ENCODE data around the gene EP400. TPM values are rescaled to one million over a fixed set of nuclear protein-coding genes. Genes with fewer than 3 reads are reported as not detected.

EP400 gene
- total and polyA plus RNA-seq, 2 donors (not counting 1 experiment from before 2014, with no cell fraction given), result 3.4 to 12.4 TPM

DNA sequence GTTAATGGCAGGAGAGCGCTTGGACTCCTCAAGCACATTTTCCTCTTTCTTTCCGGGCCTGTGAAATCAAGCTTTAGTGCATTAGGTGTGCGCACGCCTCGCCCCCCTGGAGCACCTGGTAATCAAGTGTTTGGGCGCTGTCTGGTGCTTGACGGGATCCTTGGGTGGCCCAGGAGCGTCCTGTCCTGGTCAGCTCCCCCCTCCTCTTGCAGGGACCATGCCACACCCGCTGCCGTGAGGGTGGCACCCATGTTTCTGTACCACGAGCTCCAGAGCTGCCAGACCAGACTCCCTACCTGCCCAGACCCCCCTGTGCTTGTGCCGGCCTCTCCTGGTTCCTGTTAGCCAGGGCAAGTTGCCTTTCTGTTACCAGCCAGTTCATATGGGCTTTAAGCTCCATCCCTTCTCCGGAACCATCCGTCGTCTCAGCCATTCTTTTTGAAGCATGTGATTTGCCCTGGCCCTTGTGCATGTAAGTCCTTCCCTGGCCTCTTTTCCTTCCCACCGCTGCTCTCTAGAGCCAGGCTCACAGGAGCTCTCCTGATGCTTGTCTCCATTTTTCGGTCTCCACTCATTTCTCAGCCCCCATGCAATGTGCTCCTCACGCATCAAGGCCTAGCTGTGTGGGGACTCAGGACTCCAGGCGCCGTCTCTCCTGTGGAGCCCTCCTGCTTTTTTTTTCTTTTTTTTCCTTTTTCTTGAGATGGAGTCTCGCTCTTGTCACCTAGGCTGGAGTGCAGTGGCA lies 66.1 kb downstream of the EP400 start:
- H4K20me1 ChIP-seq (ENCODE audit: control insufficient read depth, extremely low read depth, insufficient read depth, low read length), result no peaks in the 10 kb centered on the region
- H3K9me3 ChIP-seq (ENCODE audit: control insufficient read depth, insufficient read depth, low read depth, low read length), result no peaks in the 10 kb centered on the region
- H3K9ac ChIP-seq (ENCODE audit: insufficient read depth, low read length), result no peak overlapping the region
- no peak overlapping the region for H2AFZ ChIP-seq (ENCODE audit: low read length)
- peaks cover 19% of the 10 kb centered on the region for H3K36me3 ChIP-seq (ENCODE audit: control insufficient read depth, insufficient read depth, low read length)
- no peak for DNase-seq (ENCODE audit: low read depth in 2 of 2)
- no peak overlapping the region for H3K27ac ChIP-seq (ENCODE audit: insufficient read depth, low read length)
- no peak overlapping the region for H3K4me3 ChIP-seq (replicated peaks in 1 of 4; ENCODE audit: control extremely low read depth in 1 of 4, insufficient read depth in 1 of 4, low read depth in 3 of 4, low read length in 4 of 4)
- TF ChIP-seq, protein P1, sequence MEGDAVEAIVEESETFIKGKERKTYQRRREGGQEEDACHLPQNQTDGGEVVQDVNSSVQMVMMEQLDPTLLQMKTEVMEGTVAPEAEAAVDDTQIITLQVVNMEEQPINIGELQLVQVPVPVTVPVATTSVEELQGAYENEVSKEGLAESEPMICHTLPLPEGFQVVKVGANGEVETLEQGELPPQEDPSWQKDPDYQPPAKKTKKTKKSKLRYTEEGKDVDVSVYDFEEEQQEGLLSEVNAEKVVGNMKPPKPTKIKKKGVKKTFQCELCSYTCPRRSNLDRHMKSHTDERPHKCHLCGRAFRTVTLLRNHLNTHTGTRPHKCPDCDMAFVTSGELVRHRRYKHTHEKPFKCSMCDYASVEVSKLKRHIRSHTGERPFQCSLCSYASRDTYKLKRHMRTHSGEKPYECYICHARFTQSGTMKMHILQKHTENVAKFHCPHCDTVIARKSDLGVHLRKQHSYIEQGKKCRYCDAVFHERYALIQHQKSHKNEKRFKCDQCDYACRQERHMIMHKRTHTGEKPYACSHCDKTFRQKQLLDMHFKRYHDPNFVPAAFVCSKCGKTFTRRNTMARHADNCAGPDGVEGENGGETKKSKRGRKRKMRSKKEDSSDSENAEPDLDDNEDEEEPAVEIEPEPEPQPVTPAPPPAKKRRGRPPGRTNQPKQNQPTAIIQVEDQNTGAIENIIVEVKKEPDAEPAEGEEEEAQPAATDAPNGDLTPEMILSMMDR (conservative IDR thresholded peaks at IDR 0.05 in 1 of 2, IDR thresholded peaks at IDR 0.05 in 1 of 2; ENCODE audit: low read depth in 1 of 2, low read length in 2 of 2), result no peak
- TF ChIP-seq EZH2 (IDR thresholded peaks at IDR 0.05; ENCODE audit: low read length, missing control alignments), result no peak
- H3K4me2 ChIP-seq (ENCODE audit: extremely low read depth, insufficient read depth, low read length), result no peak overlapping the region
- H3K79me2 ChIP-seq (ENCODE audit: control insufficient read depth, insufficient read depth, low read length), result no peaks in the 10 kb centered on the region
- no peaks in the 10 kb centered on the region for H3K27me3 ChIP-seq (ENCODE audit: control insufficient read depth, insufficient read depth, low read length)
- H3K4me1 ChIP-seq (ENCODE audit: control insufficient read depth, extremely low read depth, insufficient read depth, low read length), result no peaks in the 10 kb centered on the region

DNA sequence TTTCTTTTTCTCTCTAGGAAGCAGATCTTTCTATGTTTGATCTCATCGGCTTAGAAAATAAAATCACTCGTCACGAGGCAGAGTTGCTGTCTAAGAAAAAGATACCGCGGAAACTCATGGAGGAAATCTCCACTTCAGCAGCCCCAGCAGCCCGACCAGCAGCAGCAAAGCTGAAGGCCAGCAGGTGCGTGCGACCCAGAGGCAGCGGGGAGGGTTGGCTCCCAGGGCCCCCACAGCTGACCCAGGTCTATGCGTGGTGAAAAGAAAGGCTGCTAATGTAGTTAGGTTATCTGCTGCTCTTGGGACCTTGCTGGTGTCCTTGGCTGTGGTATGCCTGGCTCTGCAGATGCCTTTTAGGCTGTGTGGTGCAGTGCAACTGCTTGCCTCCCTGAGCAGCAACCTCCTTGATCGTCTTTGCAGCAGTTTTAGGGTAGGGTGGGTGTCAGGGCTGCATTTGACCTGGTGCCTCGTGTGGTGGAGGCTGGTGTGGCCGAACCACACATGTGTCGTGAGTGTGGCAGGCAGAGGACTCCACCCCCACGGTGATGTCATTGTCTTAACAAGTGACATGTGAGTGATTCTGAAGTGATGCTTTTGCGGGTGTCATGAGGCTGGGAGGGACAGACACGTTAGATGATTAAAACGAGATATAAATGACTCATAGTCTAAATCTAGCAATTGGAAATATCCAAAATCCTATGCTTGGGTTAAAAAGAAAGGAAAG lies 68.6 kb downstream of the EP400 start:
- TF ChIP-seq EZH2 (IDR thresholded peaks at IDR 0.05; ENCODE audit: low read length, missing control alignments), result no peak
- TF ChIP-seq, protein P1 (conservative IDR thresholded peaks at IDR 0.05 in 1 of 2, IDR thresholded peaks at IDR 0.05 in 1 of 2; ENCODE audit: low read depth in 1 of 2, low read length in 2 of 2), result no peak
- no peak overlapping the region for H3K4me2 ChIP-seq (ENCODE audit: extremely low read depth, insufficient read depth, low read length)
- H3K27me3 ChIP-seq (ENCODE audit: control insufficient read depth, insufficient read depth, low read length), result no peaks in the 10 kb centered on the region
- no peaks in the 10 kb centered on the region for H3K4me1 ChIP-seq (ENCODE audit: control insufficient read depth, extremely low read depth, insufficient read depth, low read length)
- no peaks in the 10 kb centered on the region for H3K79me2 ChIP-seq (ENCODE audit: control insufficient read depth, insufficient read depth, low read length)
- peak in 1 of 2 donors; percentile 15 for DNase-seq (ENCODE audit: low read depth in 2 of 2)
- no peaks in the 10 kb centered on the region for H3K9me3 ChIP-seq (ENCODE audit: control insufficient read depth, insufficient read depth, low read depth, low read length)
- no peak overlapping the region for H3K27ac ChIP-seq (ENCODE audit: insufficient read depth, low read length)
- peaks cover 16% of the 10 kb centered on the region for H3K36me3 ChIP-seq (ENCODE audit: control insufficient read depth, insufficient read depth, low read length)
- H3K9ac ChIP-seq (ENCODE audit: insufficient read depth, low read length), result no peak overlapping the region
- no peak overlapping the region for H2AFZ ChIP-seq (ENCODE audit: low read length)
- no peaks in the 10 kb centered on the region for H4K20me1 ChIP-seq (ENCODE audit: control insufficient read depth, extremely low read depth, insufficient read depth, low read length)
- no peak overlapping the region for H3K4me3 ChIP-seq (replicated peaks in 1 of 4; ENCODE audit: control extremely low read depth in 1 of 4, insufficient read depth in 1 of 4, low read depth in 3 of 4, low read length in 4 of 4)

DNA sequence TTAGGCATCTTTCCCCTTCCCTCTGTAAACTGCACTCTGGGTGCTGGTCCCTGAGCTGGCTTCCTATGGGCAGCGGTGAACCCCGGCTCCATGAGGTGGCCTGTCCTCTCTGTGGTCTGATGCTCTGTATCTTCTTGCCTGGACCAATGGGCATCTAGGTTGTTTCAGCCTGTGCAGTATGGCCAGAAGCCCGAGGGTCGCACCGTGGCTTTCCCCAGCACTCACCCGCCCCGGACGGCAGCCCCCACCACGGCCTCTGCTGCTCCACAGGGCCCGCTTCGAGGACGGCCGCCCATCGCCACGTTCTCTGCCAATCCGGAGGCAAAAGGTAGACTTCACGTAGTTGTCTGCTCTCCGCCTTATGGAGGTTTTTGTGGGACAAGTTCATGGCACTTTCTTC lies 70.1 kb downstream of the EP400 start:
- Histone ChIP-seq H2AFZ (ENCODE audit: low read length) (no peak overlapping the region), H3K27me3 (ENCODE audit: control insufficient read depth, insufficient read depth, low read length) (no peaks in the 10 kb centered on the region), H3K9me3 (ENCODE audit: control insufficient read depth, insufficient read depth, low read depth, low read length) (no peaks in the 10 kb centered on the region), H3K27ac (ENCODE audit: insufficient read depth, low read length) (no peak overlapping the region), H3K9ac (ENCODE audit: insufficient read depth, low read length) (no peak overlapping the region), H3K4me2 (ENCODE audit: extremely low read depth, insufficient read depth, low read length) (no peak overlapping the region), H3K79me2 (ENCODE audit: control insufficient read depth, insufficient read depth, low read length) (no peaks in the 10 kb centered on the region), H4K20me1 (ENCODE audit: control insufficient read depth, extremely low read depth, insufficient read depth, low read length) (no peaks in the 10 kb centered on the region), H3K36me3 (ENCODE audit: control insufficient read depth, insufficient read depth, low read length) (peaks cover 23% of the 10 kb centered on the region), H3K4me3 (replicated peaks in 1 of 4; ENCODE audit: control extremely low read depth in 1 of 4, insufficient read depth in 1 of 4, low read depth in 3 of 4, low read length in 4 of 4) (no peak overlapping the region), H3K4me1 (ENCODE audit: control insufficient read depth, extremely low read depth, insufficient read depth, low read length) (no peaks in the 10 kb centered on the region)
- DNase-seq (ENCODE audit: low read depth in 2 of 2), result no peak
- no peak for TF ChIP-seq EZH2 (IDR thresholded peaks at IDR 0.05; ENCODE audit: low read length, missing control alignments)
- TF ChIP-seq, protein P1 (conservative IDR thresholded peaks at IDR 0.05 in 1 of 2, IDR thresholded peaks at IDR 0.05 in 1 of 2; ENCODE audit: low read depth in 1 of 2, low read length in 2 of 2), result no peak
